Stimulated activated CD8-positive, alpha-beta memory T cell treated with anti-CD3 and anti-CD28 coated beads, Interleukin-15, amount 100 ng/mL, for 1 hour (primary cell): ENCODE measurements around the gene SYT1.

Source experiments
- DNase-seq: peaks from one replicate; pipeline ENCODE4 v3.0.0-alpha.2; 2020; ENCODE audit warnings: low read depth

Gene SYT1

DNA sequence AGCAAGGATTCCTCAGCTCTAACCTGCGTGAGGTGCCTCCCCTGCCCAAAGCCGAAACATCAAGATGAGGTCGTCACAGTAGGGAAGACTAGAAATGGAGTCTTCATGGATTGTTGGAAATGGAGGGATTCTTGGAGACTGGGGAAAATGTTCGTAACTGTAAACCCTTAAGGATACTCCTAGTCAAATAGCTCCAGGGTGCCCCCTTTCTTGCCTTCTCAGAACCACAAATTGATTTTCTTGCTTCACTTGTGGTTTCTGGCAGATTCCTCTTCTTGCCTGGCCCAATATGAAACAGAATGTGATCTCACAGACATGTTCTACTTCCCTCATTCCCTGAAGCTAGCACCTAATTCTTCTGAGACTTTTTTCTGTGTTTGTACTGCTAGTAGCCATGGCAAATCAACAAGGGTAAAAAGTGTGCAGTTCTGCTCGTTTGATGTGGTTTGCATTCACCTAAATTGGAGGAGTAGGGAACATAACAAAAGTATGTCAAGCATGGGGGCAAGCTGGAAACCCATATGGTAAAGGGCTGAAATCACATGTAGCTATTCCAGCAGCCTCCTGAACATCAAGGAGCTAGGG lies 494.2 kb downstream of the SYT1 start:
- no peak for DNase-seq

GRCh38 chr12:79360286-79360685 lies 495.7 kb downstream of the SYT1 start:
- DNase-seq, result no peak

DNA sequence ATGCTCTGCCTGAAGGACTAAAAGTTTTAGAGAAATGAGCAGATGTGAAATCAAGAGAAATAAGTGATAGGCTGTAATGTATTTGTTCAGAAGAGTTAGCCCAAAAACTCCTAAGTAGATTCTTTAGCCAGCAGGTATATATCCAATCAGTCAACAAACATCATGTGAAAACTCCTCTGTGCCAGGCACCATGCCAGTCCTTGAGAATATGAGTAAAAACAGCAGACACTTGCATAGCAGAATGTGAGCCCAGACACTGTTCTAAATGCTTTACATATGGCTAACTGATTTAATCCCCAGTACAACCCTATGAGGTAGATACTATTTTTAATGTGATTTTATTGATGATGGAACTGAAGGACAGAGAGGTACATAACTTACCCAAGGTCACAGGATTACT lies 496.4 kb downstream of the SYT1 start:
- DNase-seq, result no peak

DNA sequence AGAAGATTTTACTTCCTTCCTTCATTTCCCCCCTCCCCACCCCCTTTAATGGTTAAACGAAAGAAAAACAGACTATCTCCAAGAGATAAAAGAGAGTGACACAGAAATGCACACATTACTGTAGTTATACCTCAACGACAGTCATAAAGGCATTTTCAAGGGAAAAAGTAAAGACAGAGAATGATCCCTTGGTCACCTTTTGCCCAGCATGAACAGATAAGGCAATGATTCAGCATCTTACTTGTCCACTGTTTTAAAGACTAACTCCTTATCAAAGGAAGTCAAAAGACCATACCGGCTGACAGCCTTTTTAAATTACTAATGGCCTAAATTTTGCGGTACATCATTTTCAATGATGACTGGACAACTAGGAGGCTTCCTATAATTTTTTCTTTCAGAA lies 499.6 kb downstream of the SYT1 start:
- DNase-seq, result no peak

- no peak for DNase-seq
Observed at GRCh38 chr12:79366374-79366773, 501.8 kb downstream of the SYT1 start.

DNA sequence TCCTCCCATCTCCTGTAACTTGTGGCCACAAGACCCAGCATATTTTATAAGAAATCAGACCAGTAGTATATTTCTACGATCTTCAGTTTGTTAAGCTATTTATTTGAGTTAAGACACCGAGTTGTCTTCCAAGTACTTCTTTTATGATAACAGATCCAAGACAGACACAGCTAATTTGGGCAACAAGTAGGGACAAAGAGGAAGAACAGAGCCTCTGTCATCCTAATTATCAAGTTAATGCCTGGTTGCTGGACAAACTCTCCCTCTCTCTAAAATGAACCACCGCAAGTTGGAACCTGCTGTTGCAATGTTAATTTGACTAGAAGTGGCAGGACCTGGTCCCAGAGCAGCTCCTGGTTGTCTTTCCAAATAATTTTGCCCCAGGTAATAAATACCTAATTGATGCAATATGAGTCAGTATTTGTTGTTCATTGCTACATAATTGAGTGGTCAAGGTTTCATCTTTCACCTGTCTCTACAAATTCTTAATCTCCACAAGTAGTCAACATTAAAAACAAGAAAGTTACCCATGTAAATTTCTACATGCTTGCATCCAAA lies 502.5 kb downstream of the SYT1 start:
- DNase-seq, result no peak

GRCh38 chr12:79370021-79370420 lies 505.4 kb downstream of the SYT1 start:
- no peak for DNase-seq

GRCh38 chr12:79371226-79371625 lies 506.7 kb downstream of the SYT1 start:
- DNase-seq, result no peak

- no peak for DNase-seq
Observed at GRCh38 chr12:79373896-79374499, 509.4 kb downstream of the SYT1 start.

DNA sequence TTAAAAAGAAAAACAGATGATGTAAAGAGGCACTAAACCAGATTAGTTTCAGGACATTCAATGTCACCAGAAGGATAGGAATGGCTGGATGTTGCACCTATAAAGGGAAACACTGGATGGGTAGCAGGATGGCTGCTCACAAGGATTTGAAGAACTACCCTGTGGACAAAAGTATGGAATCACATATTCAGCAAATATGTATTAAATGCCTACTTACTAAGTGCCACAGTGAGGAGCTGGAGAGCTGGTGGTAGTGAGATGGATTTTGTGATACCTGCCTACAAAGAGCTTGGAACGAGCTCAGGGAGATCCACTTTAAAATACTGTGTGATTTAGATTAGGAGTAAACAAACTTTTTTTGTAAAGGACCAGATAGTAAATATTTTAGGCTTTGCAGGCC lies 510.0 kb downstream of the SYT1 start:
- no peak for DNase-seq

- DNase-seq, result no peak
Observed at GRCh38 chr12:79375050-79375449, 510.5 kb downstream of the SYT1 start.

GRCh38 chr12:79378496-79378895 lies 513.9 kb downstream of the SYT1 start:
- no peak for DNase-seq

DNA sequence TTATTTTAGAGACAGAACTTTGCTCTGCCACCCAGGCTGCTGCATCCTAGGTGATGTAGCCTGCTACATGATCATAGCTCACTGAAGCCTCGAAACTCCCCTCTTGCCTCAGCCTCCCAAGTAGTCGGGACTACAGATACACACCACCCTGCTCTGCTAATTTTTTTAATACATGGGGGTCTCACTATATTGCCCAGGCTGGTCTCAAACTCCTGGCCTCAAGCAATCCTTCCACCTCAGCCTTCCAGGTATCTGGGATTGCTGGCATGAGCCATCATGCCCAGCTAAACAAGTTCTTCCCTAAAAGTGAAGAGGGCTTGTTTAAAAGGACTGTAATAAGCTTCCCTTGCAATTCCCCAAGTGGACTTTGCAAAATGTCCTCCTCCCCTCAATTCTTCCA lies 515.8 kb downstream of the SYT1 start:
- DNase-seq, result no peak

DNA sequence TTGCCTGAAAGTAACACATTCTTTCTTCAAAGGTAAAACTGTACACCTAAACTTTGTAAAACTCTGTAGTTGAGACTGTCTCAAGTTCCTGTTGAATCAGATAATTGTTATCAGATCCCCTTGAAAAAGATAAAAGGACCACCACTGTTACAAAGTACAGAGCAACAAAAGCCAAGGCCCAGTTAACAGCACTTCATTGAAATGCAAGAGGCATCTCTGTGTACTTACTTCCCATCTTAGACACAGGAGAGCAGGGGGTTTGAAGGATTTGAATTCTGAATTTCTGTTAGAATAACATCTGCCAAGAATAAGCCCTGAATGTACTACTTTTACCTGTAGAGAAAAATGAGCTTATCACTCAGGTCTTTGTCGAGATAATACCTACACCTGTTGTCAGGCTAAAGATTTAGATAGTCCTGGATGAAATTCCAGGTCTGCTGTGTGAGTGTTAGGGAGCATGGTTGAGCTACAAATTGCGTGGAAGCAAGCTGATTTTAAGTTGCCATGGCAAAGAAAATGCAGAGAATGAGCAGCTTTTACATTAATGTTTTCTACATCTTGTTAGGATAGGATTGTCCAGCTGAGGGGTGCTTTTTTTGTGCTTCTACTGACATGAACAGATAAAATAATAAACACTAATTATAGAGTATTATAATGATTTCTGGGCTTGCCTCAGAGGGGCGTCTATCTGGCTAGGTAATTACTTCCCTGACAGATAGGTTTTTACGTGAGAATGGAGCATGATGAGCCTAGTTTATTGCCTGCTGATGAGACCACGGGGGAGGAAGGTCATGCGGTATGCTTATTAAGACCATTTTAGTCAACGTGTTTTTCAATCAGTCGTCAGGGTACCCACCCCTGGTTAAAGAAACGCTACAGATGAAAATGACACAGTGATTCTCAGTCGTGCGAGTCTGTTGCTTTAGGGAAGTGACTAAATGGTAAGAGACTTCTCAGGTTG lies 517.0 kb downstream of the SYT1 start:
- DNase-seq, result no peak

DNA sequence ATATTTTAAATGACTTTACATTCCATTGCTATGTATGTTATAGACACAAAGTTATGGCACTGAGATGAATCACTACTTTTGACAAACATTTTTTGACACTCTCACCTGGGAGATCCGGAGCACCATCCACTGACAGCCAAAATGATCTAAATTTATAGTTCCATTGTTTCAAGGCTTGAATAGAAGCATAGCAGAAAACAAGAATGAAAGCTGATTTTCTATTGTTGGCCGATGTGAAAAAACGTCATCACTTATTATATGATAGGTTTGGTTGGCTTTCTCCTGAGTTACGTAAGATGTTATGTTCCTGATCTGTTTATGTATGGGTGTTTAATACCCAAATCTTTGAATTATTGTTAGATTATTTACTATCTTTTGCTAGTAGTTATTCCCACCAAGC lies 520.0 kb downstream of the SYT1 start:
- DNase-seq, result no peak

DNA sequence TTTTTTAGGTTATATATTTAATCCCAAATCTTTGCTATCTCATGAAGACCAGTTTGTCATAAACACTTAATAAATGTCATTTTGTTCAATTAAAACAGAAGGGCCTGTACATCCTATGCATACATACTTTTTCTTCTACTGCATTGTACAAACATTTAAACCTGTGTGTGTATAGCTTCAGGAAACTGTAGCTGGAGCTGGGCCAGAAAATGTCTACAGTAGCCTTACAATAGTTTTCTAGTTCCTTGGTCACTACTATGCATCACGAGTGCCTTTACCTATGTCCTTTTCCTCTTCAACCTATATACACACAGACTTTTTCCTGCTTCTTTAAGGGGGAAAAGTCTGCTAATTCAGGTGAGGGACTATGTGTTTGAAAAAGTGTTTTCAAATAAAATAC lies 523.4 kb downstream of the SYT1 start:
- DNase-seq, result no peak

GRCh38 chr12:79393842-79394241 lies 529.3 kb downstream of the SYT1 start:
- DNase-seq, result no peak

GRCh38 chr12:79397609-79398008 lies 533.0 kb downstream of the SYT1 start:
- no peak for DNase-seq

DNA sequence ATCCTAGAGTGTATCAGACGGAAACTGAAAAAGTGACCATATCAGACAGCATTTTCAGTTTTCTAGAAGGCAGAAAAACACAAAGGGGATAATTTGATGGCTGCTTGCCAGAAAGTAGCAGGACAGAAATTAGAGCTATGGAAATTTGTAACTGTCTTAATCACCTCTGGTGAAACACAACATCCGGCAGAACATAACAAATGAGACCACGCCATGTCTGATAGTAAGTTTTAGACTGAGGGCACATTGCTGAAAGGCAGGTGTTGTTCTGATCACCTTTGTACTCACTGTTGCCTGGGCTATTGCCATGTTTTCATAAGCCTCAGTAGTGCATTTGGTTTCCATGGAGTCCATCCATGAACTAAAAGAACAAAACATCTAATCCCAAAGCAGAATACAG lies 535.9 kb downstream of the SYT1 start:
- no peak for DNase-seq

GRCh38 chr12:79402606-79403005 lies 538.0 kb downstream of the SYT1 start:
- DNase-seq, result no peak

GRCh38 chr12:79406993-79407392 lies 542.4 kb downstream of the SYT1 start:
- no peak for DNase-seq

GRCh38 chr12:79407671-79408622 lies 543.4 kb downstream of the SYT1 start:
- no peak for DNase-seq
